GM10847 (cell line): ENCODE measurements around the gene SNX19.

Experiments
- POLR2A ChIP-seq: IDR thresholded peaks from 2 replicates; pipeline ENCODE4 v1.6.1; 2011; ENCODE audit not compliant: insufficient read length; ENCODE audit errors: extremely low read depth

The SNX19 gene

DNA sequence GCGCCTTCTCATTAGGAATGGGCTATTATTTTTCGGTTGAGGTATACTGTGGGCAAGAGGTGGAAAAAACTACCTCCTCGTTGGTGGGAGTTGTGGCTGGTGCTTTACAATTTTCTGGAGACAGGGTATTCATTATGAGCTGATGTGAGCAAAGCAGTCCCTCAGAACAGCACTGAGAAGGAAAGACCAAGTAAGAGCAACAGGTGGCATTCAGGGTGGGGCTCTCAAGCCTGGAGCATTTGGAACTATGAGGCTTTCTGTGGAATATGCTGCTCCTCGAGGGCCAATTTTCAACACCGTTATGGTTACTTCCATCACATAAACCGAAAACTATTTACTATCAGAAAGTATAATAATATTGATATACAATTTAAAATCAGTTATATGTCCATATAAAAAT is 3.7 kb downstream of the SNX19 start:
- no peak for TF ChIP-seq POLR2A

DNA sequence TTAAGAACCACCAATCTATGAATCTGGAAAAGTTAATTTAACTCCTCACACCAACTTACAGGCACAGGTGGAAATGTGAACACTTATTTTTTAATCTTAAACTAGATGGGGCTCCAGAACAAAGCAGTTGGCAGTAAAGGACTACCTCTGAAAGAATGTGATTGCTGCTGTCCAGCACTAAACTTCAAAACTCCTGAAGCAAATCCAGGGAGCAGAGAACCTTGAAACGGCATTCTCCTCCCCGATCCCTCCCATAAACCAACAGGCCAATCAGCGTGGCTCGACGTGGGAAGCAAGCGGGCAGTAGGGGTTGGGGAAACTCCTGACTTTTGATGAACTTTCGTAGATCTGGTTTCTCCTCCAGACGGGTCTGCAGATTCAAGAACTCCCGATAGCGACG is 5.0 kb downstream of the SNX19 start:
- TF ChIP-seq POLR2A = no peak

- no peak for TF ChIP-seq POLR2A
These were observed 6.6 kb downstream of the SNX19 start for GRCh38 chr11:130909650-130910049.

- no peak for TF ChIP-seq POLR2A
These were observed 7.3 kb downstream of the SNX19 start for GRCh38 chr11:130908770-130909625.

DNA sequence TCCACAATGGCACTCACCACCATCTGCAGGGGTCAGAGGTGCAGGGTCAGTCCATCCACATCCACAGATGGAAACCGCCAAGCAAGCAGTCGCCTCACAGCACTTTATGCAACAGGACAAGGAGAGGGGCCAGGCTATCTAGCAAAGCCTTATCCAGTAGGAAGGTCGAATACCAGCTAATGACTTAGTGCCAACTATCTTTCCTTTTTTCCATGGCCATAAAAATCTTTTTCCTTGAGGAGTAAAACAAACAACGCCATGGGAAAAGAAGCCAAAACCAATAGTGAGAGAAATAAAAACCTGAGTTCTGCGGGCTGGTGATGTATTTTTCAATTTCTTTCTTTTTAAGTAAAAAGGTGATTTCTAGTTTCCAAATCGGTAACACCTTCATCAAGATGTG is 8.2 kb downstream of the SNX19 start:
- TF ChIP-seq POLR2A = no peak

DNA sequence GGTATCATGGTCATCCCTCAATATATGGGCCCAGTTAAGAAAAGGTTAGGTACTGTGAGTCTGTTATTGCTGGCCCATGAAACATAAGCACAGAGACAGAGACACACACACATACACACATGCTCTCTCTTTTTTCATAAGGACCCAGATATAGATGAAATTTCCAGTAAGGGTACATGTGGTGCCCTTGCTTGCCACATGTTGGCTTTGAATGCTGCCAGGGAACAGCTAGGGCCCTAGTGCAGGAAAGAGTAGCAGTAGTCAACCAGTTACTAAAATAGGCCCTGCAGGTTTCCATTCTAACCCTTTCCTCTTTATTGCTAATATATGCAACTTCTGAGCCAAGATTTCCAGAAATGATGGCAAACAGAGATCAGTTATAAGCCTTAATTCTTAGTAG is 9.1 kb downstream of the SNX19 start:
- TF ChIP-seq POLR2A = no peak

- TF ChIP-seq POLR2A = no peak
These were observed 9.7 kb downstream of the SNX19 start for GRCh38 chr11:130906616-130907015.

DNA sequence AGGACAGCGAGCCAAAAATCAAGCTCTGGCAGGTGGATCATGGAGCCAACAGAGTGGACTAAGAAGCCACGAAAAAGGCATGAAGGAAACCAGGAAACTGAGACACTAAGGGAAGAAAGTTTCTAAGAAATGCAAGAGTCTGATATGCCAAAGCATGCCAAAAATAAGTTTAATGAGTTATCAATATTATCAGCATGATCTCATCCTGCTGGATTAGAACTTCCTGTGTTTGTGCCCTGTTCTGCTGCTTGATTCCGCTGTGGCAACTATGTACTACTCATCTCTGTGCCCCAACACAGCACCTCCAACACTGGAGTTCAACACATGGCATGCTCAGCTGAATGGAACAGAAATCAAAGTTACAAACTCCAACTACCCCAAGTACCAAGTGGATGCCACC is 10.8 kb downstream of the SNX19 start:
- TF ChIP-seq POLR2A = no peak

- no peak for TF ChIP-seq POLR2A
These were observed 11.9 kb downstream of the SNX19 start for GRCh38 chr11:130904380-130904779.

- no peak for TF ChIP-seq POLR2A
These were observed 13.9 kb downstream of the SNX19 start for GRCh38 chr11:130902380-130902779.

GRCh38 chr11:130899106-130899505 is 17.2 kb downstream of the SNX19 start:
- TF ChIP-seq POLR2A = no peak

GRCh38 chr11:130897262-130898182 is 18.8 kb downstream of the SNX19 start:
- no peak for TF ChIP-seq POLR2A

GRCh38 chr11:130894322-130895025 is 21.8 kb downstream of the SNX19 start:
- no peak for TF ChIP-seq POLR2A

DNA sequence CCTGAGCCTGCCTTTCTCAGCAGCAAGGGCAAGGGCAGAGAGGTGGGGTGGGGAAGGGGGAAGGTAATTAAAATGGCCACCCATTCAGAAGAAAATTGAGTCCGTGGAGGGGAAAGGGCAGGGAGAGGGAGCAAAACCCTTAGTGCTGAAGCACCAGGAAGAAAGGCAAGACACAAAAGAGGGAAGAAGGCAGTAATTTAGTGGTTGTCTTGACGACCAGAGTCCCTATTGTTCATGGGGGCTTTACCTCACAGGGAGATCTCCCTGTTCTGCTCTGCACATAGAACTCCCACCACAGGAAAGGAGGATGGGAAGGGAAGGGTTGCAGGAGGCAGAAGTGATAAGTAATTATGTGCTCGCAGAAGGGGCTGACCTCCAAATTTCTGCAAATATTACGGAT is 23.4 kb downstream of the SNX19 start:
- TF ChIP-seq POLR2A = no peak

DNA sequence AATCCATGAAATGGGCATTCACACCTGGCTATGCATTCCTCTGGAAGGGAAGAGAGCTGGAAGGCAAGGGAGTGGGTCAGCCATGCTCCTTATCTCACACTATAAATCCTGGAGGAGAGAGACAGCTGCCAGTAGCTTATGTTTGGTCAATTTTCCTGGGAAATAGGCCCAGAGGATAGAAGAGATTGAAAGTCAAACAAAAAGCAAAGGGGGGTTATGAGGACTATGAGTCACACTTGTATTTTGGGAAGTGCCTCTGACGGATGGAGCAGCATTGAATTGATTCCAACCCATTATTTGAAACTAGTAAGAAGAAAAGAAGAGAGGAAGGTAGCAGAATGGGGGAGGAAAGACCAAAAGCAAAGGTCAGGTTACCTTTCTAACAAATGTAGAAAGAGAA is 25.0 kb downstream of the SNX19 start:
- TF ChIP-seq POLR2A = no peak

DNA sequence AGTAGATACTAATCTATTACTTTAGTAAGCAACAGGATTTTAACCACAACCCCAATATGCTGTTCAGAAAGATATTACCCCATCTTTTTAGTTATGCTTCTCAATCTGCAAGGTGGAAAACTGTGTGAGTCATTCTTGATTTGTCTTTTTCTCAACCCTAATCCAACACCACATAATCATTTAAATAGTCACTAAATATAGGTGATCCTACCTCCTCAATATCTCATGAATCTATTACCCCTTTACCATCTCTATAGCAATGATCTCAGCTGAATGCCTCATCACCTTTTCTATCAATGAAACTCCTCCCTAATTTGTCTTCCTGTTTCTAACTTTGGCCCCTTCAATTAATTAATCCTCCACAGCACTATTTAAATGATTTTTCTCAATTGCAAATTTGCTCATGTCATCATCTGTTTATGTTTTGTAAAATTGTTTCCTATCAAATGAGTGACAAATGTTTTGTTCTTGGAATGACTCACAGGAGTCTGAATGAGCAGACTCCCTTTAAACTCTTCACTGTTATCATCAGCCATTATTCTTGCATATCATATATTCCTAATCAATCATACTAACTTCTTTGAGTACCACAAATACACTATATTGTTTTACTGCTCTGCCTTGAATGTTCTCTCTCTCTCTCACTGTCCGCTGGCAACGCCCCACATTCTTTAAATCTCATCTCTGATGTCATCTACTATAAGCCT is 26.1 kb downstream of the SNX19 start:
- no peak for TF ChIP-seq POLR2A
